ENCODE results near the gene ADARB2.

ADARB2 gene

DNA sequence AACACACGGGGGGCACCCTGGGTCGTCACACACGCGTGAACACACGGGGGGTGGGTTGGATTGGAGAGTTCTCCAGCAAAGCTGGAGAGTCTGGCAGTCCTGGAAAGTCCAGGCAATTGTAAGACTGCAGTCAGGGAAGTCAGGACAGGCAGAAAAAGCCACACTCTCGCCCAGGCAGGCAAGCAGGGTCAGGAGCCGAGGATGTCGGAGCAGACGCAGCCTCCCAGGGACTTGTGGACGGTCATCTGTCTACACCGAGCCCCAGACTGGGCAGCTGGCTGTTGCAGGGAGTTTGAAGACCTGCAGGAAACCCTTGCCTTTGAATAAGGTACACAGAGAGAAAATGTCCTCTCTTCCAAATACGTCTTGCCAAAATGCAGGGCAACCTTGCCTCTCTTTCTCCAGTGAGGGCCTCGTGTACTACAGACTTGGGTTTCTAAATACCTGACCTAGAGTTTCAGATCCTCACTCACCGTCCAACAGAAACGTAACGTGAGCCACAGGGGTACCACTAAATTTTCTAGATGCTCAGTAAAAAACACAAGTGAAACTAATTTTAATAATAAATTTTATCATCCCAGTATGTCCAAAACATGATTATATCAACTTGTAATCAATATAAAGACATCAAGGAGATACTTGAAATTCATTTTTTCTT lies 176.7 kb downstream of the ADARB2 start:
- DNase-seq, result no peak

DNA sequence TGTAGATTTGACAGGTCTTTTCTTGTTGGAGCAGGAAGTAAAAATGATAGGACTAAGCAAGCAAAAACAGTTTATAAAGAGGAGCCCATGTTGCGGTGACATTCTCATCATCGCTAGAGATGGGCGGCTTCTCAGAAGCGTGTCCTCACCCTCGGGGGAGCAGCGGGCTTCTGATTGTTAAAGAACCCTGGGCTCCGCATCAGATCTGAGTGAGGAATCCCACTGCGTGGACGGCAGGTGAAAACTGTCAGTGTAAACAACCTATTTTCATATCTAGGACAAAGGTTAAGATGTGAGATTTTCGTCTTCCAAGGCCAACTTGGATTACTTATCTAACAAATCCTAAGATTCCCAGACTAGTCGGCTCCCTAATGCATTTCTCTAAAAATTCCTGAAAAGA lies 177.6 kb downstream of the ADARB2 start:
- DNase-seq, result no peak

DNA sequence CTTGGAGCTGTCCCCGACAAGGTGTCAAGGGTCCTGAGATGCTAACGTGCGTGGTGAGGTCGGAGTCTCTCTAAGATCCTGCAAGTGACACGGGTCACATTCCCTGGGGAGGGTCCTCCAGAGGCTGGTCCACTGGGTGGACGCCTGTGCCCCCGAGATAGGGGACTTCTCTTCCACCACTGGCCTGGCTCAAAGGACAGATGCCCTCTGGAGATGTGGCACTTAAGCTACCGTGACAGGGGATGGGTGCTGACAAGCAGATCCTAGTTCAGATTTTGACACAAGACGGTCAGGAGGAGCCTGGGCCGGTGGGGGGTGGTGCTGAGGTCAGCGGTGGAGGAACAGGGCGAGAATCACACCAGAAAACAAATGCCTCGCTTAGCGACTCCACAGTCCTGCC lies 178.0 kb downstream of the ADARB2 start:
- DNase-seq, result no peak

DNA sequence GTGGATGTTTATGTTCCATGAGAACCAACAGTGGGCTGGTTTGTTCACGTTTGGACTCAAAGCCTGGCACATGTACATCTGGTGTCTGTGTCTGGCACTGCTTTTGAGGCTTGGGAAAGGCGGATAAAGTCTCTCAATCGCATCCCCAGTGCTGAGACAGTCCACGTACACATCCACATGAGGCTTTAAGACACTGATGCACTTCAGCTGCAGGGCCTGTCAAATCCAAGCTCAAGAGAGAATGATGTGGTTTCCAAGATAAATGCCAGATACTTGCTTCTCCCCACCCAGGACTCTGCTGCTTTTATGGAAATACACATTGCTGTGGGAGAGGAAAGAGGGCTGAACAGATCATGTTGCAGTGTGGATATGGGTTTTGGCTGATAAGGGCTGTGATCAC lies 178.4 kb downstream of the ADARB2 start:
- DNase-seq, result no peak

DNA sequence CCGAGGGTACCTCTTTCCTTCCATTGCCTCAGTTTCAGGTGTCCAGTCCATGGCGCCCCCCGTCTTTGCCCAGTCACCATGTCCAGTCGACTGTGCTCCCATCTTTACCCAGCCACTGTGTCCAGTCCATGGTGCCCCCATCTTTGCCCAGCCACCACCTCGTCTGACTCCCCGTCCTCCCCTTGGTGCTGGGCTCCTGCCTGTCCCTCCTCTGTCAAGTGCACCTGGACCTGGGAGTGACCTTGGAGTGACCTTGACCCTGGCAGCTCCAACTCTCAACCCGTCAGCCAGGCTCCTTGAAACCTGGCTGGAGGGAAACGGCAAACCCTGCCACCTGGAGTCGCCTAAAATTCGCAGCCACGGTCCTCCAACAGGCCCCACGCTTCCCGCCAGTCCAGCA lies 180.2 kb downstream of the ADARB2 start:
- no peak for DNase-seq

DNA sequence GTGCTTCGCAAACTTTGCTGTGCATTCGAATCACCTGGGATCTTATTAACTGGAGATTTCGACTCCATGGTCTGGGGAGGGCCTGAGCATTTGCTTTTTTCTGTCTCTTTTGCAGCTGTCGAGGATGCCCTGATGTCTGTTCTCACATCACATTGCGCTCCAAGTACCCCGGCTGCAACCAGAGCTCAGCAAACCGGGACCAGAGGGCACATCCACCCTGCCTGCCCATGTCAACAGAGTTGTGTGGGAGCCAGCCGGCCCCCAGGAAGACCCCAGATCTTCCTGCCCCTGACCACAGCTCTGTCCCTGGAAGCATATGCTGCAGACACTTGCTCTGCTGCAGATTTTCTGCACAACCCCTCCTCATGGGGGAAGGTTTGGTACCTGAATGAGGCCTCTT lies 180.8 kb downstream of the ADARB2 start:
- DNase-seq, result no peak

DNA sequence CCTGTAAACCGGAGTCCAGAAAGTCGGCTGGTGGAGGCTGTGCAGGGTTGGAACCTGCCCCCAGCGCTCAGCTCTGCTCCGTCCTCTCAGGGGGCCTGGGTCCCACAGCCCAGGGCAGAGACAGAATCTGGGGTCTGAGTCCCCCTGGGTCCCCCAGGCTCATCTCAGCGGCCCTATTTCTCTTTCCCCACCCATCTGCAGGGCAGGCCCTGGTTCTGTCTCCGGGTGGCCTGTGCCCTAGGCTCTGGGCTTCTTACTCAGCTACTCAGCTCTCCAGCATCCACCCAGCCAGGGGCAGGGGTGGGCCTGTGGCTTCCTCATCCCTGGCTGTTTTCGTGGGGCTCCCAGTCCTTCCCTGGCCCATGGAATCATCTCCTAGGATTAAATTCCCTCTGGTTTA lies 183.4 kb downstream of the ADARB2 start:
- no peak for DNase-seq

DNA sequence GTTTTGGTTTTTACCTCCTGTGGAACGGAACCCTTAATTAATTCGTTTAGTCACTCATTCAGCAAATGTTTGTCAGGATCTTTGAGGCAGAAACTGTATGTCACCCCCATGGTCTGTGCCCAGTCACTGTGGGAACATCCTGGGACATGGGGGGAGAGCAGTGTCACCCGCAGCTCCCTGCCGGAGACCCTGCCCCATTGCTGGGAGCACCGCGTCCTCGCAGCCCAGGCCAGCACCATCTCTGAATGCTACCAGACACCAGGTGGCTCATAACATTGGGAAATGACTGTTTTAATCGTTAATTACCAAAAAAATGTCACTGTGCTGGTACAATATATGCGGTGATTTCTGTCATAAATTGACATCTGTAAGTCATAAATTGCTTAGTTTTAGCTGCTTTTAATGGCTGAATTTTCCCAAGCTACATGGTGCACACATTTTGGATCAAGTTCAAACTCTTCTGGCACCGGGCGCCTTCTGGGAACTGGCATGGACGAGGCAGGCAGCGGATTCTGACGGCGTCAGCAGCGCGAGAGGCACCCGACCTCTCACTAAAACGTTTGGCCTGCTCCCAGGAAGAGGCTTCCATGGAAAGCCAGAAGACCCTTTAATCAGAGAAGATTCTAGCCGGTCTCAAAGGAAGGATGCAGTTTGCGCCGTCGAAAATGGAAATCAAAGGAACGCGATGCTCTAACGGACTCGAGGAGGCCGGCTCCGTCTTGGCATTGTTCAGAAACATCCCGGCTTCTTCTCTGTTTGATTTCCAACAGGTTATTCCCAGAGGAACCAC lies 184.2 kb downstream of the ADARB2 start:
- DNase-seq, result no peak

DNA sequence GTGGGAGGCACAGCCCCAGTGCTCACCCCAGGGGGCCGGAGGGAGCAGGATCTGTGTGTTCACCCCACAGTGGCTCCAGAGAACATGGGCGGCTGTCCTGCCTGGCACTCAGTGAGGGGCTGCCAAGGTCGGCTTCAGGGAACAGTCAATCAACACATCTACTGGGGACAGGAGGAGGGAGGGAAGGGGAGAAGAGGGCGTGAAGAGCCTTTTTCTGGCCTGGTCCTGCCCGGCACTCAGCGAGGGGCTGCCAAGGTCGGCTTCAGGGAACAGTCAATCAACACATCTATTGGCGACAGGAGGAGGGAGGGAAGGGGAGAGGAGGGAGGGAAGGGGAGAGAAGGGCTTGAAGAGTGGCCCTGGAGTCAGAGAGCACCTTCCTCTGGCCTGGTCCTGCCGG lies 184.9 kb downstream of the ADARB2 start:
- no peak for DNase-seq

DNA sequence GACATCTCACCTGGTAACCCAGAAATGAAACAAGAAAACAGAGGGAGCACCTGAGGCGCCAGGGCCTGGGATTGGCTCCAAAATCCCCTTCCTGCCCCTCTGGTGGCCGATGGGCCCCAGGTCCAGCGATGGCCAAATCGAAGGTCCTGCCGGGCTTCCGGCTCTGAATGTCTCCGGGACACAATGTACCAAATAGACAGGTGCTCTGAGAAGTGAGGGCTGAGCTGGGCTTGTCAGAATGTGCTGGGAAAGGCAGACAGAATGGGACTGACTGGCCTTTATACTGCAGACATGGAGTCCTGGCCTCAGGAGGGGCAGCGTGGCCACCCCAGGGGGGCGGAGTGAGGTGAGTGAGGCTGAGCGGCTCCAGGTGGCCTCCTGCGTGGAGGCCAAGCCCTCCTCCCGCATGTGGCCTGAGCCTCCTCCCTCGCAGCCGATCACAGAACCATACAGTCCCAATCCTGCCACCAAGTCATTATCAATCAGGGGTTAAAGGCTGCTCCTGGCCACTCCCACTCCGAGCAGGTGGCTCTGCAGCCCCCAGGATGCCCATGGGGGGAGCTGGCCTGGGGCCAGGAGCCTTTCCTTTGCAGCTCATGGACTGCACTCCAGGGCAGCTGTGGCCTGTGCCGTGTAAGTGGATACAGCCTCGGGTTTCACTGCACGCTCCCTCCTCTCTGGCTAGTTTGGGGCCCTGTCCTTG lies 185.5 kb downstream of the ADARB2 start:
- no peak for DNase-seq

DNA sequence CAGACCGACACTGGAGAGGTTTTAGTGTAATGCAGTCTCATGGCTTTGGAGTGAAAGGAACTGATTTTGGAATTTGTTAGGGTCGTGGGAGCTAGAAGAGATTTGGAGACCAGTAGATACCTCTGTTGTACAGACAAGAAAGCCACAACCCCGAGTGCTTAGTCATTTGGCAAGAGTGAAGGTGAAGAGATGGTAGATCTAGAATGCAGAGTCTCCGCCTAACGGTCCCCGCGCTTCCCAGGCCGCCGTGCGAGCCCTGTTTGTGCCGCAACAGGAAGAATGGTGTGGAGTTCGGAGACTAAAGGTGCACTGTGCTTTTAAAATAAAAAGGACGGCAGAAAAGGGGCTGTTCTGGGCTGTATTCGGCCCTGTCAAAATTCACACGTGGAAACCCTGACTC lies 186.7 kb downstream of the ADARB2 start:
- DNase-seq, result no peak

DNA sequence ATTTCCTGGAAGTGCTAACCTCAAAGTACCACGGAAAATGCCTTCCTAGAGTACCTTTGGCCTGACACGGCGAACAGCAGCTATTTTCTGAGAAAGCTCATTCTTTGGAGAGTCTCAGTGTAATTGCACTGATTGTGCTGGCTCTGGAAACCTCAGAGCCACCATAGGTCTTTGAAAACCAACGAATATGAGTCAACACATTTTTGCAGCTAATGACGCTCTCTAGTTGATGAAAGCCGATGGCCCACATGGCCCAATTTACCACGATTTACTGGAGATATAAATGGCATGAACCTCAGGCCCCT lies 187.1 kb downstream of the ADARB2 start:
- no peak for DNase-seq

DNA sequence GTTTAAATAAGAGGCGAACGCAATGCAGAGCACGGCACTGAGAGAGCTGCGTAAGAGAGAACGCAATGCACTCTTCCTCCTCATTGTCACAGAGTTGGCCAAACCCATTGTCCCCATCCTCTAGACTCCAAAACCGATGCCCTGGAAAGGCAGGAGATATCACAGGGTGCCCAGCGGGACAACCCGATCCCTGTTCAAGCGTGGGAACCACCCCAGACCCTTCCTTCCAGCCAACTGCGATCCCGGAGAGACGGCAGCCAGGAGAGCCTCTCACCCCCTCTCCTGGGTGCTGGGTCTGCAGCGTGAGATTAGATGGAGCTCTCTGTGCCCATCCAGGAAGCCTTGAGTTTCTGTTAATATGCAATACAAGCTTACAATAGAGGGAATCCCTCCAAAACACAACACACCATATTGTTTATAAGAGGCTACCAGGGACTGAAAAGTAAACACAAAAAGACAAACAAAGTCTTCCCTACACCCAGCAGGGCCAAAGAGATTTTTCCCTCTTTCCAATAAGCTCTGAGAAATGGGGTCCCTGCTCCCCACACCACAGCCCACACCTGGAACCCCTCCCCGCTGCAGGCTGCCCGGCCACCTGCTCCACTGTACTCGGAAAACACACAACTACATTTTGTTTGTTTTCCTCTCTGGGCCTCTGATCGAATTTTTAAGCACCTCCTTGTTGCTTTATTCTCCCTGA lies 187.6 kb downstream of the ADARB2 start:
- no peak for DNase-seq

DNA sequence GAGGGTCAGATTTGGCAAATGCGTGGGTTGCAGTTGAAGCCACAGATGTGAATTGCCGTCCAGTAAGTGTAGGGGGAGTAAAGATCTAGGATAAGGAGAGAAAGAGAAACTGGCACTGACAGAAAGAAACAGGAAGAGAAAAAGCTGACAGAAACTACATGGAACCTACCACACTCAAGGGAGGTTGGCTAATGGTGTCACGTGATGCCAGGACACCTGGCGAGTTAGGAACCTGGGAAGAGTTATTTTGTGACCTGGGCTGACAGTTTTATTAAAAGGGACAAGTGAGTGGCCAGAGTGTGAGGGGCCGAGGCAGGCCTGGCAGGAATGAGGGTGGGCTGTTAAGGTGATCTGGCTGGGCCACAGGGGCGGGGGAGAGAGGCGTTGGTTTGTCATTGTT lies 188.7 kb downstream of the ADARB2 start:
- no peak for DNase-seq

DNA sequence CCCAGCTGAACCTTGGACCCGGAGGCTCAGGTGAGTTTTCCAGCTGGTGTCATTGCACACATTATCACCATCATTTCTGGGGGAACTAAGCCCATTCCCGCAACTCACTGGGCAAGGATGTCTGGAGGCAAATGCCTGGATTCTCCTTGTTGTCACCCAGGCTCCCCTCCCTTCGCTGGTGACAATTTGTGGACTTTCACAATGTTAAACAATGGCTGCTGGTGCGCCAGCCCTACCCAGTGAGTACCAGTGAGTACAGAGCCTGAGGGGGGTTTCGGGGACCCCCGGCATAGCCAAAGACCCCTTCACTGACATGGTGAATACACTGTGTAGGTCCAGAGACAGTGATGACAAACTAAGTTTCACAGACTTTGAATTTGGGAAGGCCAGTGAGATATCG lies 189.2 kb downstream of the ADARB2 start:
- DNase-seq, result no peak

DNA sequence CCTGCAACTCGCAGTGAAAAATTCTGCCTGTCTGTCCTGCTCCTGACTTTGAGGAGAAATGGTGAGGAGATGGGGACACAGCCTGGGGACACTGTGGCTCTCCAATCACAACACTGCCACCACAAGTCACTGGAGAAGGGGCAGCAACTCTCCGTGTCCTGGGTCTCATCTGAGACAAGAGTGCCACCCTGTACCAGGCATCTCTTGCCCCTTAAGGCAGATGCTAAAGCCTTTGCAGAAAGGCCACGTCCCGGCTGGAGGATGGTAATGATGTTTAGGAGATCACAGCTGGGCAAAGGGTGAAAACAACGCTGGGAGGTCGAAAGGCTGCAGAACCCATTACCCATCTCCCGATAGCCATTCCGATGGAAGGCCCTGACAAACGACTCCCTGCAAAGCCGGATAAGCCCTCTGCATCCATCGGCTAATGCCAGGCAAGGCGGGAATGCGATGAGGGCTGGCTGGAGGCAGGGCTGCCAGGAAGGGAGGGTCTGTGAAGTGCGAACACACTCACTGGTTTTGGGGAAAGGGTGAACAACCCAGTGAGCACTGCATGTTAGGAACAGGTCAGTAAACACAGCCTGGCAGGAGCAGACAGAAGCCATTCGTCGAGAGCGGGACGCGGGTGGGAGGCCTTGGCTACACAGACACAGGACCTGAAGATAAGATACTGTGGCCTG lies 190.8 kb downstream of the ADARB2 start:
- no peak for DNase-seq

DNA sequence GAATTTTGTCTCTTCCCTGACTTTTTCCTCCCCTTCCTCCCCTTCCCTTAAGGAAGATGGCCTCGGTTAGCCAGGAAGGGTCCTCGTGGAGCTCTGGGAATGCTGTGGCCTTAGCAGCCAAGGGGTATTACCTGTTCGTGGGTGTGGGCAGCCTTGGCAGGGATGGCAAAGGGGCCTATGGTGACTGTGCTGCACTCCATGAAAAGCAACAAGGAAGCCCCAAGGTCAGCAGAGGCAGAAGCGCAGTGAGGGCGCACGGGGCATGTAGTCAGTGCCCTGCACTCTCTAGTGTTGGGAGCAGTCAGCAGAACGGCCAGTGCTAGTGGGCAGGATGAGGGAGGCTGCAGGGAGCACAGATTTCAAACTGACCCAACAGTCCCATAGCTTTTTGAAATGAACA lies 191.8 kb downstream of the ADARB2 start:
- no peak for DNase-seq

DNA sequence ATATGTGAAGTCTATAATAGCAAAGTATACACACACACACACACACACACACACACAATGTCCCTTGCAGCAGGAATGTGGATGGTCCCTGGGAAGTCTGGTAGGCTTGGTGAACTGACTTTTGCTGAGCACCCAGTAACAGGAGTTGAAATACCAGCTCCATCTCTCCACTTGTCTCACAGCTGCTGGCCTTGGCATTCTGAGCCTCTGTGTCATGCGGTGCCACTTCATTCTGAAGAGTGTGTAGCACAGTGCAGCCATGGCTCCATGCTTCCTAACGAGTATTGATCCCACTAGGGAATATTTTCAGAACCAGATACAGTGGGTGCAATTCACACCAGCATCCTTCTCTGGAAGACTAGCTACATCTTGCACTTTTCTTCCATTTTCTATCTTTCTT lies 192.4 kb downstream of the ADARB2 start:
- no peak for DNase-seq

DNA sequence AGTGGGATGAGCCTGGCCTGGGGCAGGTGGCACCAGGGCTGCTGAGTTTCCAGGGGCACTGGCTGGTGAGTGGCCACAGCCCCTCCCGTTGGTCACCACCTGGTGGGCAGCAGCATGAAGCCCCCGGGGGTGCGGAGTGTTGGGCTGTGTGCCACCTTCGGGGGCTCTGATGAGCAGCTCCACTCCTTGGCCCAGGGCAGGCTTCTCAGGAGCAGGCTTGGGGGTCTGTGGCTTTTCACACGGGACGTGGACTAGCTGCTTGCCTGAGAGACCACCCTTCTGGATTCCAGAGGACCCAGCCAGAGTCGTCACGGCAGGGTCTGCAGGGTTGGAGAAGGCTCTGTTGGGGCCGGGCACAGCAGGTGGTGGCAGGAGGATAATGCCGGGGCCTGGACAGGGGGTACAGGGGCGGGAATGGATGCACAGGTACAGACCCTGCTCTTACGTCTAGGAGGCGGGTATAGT lies 193.1 kb downstream of the ADARB2 start:
- DNase-seq, result no peak

DNA sequence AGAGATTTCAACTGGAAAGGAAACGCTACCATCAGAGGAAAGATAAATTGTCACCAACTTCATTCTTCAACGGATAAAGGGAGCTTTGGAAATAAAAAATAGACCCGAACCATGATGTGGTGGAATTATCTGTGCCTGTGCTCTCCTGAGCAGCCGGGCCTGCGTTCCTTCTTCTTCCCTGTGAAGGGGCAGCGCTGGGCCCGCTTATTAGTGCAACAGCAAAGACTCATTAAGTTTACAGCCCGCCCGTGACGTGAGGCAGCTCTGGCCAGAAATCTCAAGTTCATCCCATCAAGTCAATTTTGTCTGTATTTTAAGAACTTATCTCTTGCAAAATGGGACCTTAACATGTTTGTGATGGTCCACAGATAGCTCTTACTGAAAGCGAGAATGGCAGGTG lies 193.7 kb downstream of the ADARB2 start:
- DNase-seq, result no peak

DNA sequence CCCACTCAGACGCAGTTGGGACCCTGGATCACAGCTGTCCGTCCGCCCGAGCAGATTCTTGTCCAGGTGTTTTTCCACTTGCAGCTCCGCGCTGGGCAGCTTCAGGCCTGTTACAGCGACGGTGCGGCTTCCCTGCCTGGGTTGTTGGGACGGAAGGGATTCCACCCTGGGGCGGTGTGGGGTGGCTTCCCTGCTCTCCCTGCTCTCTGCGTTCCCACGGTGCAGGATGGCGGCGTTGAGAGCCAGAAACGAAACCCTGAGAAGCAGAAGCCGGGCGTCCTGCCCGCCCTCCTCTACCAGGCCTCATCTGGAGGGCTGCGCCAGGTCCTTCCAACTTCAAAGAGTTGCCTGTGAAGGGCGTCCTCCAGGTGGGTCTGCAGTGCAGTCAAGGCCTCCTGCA lies 194.4 kb downstream of the ADARB2 start:
- no peak for DNase-seq

DNA sequence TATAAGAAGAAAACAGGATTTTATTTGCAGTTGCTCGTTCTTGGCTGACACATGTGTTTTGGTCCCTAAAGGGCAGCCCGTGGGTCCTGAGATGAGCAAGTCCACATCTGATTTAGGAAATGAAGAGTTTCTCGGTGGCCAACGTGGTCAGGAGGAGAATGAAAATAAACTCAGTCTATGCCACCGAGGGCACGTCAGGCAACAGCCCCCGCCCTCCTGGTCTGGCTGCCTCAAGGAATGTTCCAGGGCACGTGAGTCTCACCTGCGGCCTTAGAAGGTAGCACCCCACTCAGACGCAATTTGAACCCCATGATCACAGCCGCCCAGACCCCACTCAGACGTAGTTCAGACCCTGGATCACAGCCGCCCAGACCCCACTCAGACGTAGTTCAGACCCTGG lies 197.2 kb downstream of the ADARB2 start:
- DNase-seq, result no peak

DNA sequence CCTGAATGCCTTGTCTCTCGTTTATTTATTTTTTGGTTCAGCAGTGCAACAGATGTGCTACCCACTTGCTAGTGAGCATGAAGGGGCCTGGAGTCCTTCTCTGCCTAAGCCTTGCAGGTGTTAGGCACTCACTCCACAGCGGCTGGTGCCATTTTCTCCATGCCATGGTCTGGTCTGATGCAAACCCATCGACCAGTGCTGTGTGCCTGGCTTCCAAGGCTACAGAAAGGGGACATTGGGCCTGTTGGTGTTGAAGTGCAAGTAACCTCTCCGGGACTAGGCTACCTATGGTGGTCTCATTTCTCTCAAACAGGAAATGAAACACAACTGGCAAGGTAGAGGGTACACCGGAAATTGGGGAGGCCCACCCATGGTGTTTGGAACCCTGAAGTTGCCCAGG lies 198.1 kb downstream of the ADARB2 start:
- no peak for DNase-seq
